ENCODE measurements around the gene KRT9.

Gene KRT9

GRCh38 chr17:41523787-41524186, 48.1 kb downstream of the KRT9 start:
- peak in 1 of 2 experiments; percentile 11 for DNase-seq

GRCh38 chr17:41523225-41523593, 48.6 kb downstream of the KRT9 start:
- no peak for DNase-seq

- no peak for DNase-seq
These were observed 49.3 kb downstream of the KRT9 start for GRCh38 chr17:41522301-41523224.

- no peak for DNase-seq
These were observed 50.1 kb downstream of the KRT9 start for GRCh38 chr17:41521574-41522261.

GRCh38 chr17:41520821-41521521, 50.9 kb downstream of the KRT9 start:
- peak in 1 of 2 experiments; percentile 23 for DNase-seq

GRCh38 chr17:41519501-41520224, 52.2 kb downstream of the KRT9 start:
- peak; percentile 24 to 64 for DNase-seq

GRCh38 chr17:41518789-41519449, 52.9 kb downstream of the KRT9 start, which contains the start of gene KRT15:
KRT15 (minus strand) TSS chr17:41518890; CDS start chr17:41518827, 63 bp downstream.
- peak in 1 of 2 experiments; percentile 35 for DNase-seq

GRCh38 chr17:41518031-41518430, 53.8 kb downstream of the KRT9 start:
- no peak for DNase-seq

GRCh38 chr17:41516830-41517283, 55.0 kb downstream of the KRT9 start:
- no peak for DNase-seq

- DNase-seq: no peak
These were observed 55.6 kb downstream of the KRT9 start for GRCh38 chr17:41516147-41516829.

All from NCI-H446 (cell line).